Adipose tissue (tissue), 3 donors: ENCODE data around the gene NMT2. TPM values are rescaled to one million over a fixed set of nuclear protein-coding genes. Genes with fewer than 3 reads are reported as not detected.
"Not testable (repeated sequence)": the region's sequence is repeated elsewhere in the genome, so short reads cannot be mapped to it uniquely, and the experiment has no call there.

ENCODE experiments used
- H3K27ac ChIP-seq: one replicate; pipeline ENCODE4 v1.5.1; 2013; ENCODE audit warnings: low read depth, low read length
- WGBS, 3 donors: extraction: QIAGEN DNeasy Blood & Tissue Kit; methylation state at CpG; one replicate each; pipeline ENCODE4 v1.1.7; 2013; 5-methylcytosine and 5-hydroxymethylcytosine counted together
- polyA plus RNA-seq, 3 donors: library from polyadenylated mRNA; stranded (reverse); fragments of 200-250 nt; gene quantifications; one replicate each; pipeline ENCODE4 v1.2.3, GENCODE V29; 2013
- donor health status: healthy with polysubstance abuse.
- donor health status: Bipolar disorder and iron deficiency.
- donor health status: healthy.

NMT2 gene
- polyA plus RNA-seq = 10 to 100 TPM in 2 of 3 donors, 1 to 10 TPM in 1; 5.3 to 32.5 (median 18.3) TPM

DNA sequence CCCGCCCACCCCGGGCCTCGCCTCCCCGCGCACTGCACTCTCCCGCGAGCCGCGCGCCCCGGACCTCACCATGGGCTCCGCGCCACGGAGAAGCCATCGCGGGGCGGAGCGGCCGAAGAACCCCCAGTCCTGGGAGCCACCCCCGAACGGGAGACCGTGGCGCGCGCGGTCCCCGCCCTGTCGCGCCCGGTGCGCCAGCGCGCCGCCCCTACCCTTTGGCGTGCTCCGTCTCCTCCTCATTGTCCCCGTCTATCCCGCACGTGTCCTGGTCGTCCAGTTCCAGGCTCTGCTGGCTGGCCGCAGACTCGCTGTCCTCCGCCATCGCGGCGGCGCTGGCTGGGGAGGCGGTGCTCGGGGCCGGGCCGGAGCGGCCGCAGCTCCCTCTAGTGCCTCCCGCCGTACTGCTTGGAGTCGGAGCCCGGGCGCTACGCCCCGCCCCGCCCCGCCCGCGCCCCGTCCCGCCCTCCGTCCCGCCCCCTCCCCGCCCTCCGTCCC lies at the start of gene NMT2:
TSS of gene NMT2 (minus strand) at position 403 of the 495 bp plus-strand sequence. CDS start at position 322, 81 bp downstream.
- 0 to 1% (median 0%) methylated on average over 26 to 67 of the region's 70 CpGs for WGBS, 3 donors
- H3K27ac ChIP-seq = no peak within 1 kb of the TSS

DNA sequence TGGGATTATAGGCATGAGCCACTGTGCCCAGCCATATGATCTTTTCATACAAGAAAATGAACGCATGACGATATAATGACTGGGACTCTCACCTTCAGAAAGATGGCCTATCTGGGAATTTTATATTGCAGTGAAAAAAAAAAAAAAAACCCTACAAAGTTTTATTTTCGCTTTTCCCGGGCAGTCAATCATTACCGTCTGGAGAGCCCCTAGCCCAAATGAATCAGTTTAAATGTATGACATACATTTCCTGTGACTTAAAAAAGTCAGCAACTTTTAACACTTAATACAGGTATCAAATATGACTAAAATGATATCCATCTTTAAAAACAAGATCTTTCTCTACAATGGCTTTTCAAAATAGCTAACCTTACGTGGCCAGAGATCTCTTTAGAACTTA lies 48.2 kb upstream of the NMT2 start:
- no peak overlapping the region for H3K27ac ChIP-seq
- WGBS, 3 donors = 87 to 95% (median 95%) methylated on average over 6 of the region's 6 CpGs

DNA sequence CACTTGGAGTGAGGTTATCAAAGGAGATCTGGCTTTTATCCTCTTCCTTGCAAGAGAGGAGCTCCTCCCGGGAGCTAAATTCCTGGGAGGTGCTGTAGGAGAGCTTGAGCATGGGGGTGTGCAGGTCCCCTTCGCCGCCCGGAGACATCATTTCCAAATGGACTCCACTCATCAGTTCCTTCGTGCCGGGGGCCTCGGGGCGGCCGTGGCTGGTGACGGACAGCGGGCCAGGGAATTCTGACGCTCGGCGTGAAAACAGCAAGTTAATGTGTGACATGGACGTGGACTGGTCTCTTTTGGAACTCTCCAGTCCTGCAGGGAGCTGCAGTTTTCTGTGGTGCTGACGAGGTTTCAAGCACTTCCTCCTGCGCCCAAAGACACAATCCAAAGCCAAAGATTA lies 45.7 kb upstream of the NMT2 start:
- no peak overlapping the region for H3K27ac ChIP-seq
- WGBS, 3 donors = 90 to 94% (median 94%) methylated on average over 17 of the region's 17 CpGs

DNA sequence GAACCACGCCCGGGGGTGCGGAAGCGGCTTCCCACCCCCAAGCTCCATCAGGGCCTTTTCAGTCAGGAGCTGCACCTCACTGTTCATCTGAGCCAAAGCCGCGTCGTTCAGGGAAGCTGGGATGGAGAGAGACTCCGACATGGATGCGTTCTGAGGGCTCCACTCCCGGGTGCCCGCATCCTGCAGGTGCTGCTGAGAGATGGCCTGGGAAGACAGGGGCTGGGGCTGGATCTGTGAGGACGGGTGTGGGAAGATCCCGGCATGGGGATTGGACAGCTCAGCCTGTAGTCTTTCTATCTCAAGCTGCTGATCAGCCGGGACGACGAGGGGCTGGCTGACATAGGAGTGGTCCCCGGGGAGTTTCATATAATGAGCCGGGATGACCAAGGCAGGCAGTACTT lies 45.0 kb upstream of the NMT2 start:
- no peak overlapping the region for H3K27ac ChIP-seq
- WGBS, 3 donors = 93 to 95% (median 93%) methylated on average over 18 of the region's 18 CpGs

DNA sequence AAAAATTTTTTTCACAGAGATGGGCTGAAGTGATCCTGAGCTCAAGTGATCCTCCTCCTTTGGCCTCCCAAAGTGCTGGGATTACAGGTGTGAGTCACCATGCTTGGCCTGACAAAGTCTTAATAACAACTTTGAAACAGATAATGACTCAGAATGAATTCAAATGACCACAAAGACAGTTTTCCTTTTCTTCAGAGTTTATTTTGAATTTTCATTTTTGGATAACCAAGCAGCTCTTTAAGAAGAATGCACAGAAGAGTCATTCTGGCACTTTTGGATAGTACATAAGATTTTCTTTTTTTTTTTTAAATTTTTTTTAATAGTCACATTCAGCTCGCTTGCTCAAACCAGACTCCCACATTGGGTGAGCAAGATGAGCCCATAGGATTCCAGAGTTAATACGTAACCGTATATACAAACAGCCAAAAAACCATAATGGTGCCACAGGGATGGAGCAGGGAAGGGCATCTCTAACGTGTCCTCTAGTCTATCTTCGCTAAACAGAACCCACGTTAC lies 43.0 kb upstream of the NMT2 start:
- H3K27ac ChIP-seq = no peak overlapping the region
- 73 to 84% (median 81%) methylated on average over 6 of the region's 6 CpGs for WGBS, 3 donors

DNA sequence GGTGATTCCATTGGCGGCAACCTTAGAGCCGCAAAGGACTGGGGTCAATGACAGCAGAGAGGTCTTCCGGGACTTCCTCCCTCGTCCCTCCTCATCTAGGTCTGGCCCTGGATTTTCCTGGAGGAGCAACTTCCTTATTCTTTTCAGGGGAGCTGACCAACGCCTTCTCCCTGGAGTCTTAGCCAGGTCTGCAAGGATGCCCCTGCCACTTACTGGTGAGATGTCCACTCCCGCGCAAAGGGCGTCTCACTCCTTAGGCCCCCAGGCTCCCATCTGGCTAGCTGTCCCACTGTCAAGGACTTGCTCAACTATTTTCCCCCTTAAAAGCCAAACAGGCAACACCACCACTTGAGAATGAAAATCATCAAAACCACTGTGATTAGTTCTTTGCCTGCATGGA lies 42.0 kb upstream of the NMT2 start:
- H3K27ac ChIP-seq = no peak overlapping the region
- WGBS, 3 donors = 82 to 89% (median 87%) methylated on average over 8 of the region's 8 CpGs

DNA sequence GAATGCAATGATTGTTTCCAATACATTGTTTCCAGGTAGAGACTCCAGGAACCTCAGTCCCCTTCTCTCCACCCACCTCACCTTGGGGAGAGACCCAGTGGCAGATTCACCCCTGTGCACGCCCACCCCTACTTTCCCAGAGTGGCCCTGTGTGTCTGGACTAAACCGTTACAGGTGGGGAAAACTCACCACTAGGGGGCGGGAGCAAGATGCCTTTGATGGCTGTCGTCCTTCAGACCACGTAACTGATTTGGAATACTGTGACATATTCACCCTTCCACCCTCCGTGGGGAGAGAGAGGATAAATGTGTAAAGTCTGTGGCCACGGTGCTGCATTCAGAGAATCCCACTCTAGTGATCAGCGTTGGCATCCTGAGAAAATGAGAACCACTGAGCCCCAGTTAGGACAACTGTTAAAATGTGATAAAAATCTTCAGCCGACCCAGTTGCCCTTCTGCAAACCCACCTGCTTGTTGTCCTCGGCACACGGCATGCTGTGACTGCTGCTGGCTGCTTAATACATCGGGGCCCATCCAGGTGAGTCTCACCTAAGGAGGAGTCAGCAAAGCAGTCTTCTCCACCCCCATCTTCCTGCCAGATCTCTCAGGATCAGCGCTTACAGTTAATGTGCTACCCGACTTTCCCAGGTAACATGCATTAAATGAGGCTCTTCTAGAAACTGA lies 41.5 kb upstream of the NMT2 start:
- 18 to 28% (median 27%) methylated on average over 14 of the region's 14 CpGs for WGBS, 3 donors
- H3K27ac ChIP-seq = no peak overlapping the region

DNA sequence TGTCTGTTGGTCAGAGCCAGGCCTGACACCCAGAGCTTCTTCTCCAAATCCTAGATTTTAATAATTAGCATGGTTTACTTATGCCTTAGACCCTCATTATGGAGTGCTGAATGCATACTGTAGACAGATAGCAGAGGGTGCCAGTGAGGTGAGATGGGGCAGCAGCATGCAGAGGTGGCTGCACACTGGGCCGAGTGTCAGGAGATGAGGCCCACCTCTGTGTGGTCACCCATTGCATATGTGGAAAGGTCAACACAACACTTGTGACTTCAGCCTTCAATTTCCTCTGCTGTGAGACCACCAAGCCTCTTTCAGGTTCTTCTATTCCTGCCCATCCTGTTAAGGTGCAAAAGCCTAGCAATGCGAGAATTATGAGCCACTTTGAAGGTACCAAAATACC lies 39.7 kb upstream of the NMT2 start:
- H3K27ac ChIP-seq = no peak overlapping the region
- WGBS, 3 donors = 90 to 96% (median 91%) methylated on average over 2 of the region's 2 CpGs

DNA sequence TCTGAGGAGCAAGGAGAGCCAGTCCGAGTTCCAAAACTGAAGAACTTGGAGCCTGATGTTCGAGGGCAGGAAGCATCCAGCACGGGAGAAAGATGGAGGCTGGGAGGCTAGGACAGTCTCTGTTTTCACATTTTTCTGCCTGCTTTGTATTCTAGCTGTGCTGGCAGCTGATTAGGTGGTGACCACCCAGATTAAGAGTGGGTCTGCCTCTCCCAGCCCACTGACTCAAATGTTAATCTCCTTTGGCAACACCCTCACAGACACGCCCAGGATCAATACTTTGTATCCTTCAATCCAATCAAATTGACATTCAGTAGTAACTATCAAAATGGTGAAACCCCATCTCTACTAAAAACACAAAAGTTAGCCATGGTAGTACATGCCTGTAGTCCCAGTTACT lies 38.9 kb upstream of the NMT2 start:
- H3K27ac ChIP-seq = not testable (repeated sequence)
- 95 to 98% (median 97%) methylated on average over 4 of the region's 4 CpGs for WGBS, 3 donors

DNA sequence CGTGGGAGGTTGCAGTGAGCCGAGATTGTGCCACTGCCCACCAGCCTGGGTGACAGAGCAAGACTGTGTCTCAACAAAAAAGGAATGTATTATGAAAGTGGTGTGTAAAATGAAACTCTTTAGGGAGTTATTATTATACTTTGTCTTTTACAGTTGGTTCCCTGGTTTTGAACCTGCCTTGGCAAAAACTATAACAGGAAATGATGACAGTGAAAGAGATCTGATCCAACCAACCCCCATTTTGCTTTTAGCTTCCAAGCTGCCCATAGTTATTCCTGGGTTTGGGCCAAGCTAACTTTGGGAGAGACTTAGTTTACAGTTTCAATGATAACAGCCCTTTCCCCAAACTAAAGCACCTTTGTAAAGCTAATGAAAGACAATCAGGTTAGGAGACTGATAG lies 34.1 kb upstream of the NMT2 start:
- H3K27ac ChIP-seq = no peak overlapping the region
- 88 to 98% (median 90%) methylated on average over 2 of the region's 2 CpGs for WGBS, 3 donors

DNA sequence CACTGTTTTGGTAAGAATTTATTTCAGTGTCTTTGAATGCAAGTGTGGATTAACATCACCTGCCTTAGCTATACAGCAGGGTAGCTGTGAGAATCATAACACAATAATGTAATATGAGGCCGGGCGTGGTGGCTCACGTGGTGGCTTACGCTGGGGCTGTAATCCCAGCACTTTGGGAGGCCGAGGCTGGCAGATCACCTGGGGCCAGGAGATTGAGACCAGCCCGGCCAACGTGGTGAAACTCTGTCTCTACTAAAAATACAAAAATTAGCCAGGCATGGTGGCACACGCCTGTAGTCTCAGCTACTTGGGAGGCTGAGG lies 33.8 kb upstream of the NMT2 start:
- 93 to 95% (median 94%) methylated on average over 8 of the region's 8 CpGs for WGBS, 3 donors
- H3K27ac ChIP-seq = not testable (repeated sequence)

DNA sequence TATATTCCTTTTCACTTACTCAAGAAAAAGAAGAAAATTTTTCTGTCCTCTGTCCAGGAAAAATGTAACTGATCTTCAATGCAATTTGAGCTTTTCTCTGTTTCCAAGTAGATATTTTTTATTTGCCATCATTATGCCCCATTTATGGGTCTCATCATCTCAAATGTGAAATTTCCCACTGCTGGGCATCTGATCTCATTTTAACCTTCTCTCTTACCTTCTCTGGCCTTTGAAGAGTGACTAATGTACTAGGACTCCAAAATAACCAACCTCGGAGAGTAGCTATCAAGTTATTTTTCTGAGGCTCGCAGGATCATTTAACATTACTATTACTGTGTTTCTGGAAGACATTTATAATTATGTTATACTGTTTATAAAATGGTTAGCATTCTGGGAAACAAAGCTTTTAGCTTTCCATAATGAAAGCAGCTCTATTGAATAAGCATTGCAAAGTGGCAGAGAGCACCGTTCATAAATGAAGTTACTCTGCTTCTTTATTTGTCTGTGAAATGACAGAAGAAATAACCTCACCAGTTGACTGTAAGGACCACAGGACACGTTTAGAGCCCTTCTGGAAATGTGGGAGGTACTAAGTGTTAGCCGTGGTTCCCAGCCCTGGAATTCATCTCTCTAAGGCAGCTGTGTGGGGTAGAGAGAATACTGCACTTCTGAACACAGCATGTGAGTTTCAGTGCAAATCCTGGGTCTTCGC lies 33.3 kb upstream of the NMT2 start:
- 71 to 77% (median 75%) methylated on average over 6 of the region's 6 CpGs for WGBS, 3 donors
- H3K27ac ChIP-seq = no peak overlapping the region

DNA sequence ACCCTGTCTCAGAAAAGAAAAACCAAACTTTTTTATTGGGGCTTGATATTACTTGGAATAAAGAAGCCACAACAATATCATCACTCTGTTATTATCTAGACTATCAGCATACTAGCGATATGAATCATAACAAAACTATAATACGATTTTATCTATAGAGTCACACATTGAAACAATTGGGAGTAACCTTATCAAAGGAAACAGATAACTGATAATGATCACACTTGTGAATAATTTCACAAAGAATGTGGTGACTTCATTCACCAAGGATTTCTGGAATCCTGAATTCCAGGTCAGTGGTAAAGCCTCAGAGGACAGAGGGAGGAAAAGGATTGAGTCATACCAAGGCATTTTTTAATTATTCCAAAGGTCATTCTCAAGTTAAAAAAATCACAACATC lies 32.1 kb upstream of the NMT2 start:
- 15 to 46% (median 28%) methylated on average over 2 of the region's 2 CpGs for WGBS, 3 donors
- H3K27ac ChIP-seq = no peak overlapping the region

DNA sequence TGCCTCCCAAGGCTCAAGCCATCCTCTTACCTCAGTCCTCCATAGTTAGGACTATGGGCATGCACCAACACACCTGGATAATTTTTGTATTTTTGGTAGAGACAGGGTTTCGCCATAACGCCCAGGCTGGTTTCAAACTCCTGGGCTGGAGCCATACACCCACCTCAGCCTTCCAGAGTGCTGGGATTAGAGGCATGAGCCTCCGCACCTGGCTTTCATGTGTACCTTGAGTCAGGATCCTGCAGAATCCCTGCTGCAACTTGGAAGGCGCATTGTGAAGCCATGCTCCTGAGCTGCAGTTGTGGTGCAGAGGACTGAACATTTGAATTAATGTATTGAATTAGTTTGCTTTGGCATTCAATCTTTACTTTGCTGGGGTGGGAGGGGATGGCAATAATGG lies 29.4 kb upstream of the NMT2 start:
- 95 to 96% (median 96%) methylated on average over 4 of the region's 4 CpGs for whole genome bisulfite sequencing, 3 donors
- H3K27ac ChIP-seq = no peak overlapping the region

DNA sequence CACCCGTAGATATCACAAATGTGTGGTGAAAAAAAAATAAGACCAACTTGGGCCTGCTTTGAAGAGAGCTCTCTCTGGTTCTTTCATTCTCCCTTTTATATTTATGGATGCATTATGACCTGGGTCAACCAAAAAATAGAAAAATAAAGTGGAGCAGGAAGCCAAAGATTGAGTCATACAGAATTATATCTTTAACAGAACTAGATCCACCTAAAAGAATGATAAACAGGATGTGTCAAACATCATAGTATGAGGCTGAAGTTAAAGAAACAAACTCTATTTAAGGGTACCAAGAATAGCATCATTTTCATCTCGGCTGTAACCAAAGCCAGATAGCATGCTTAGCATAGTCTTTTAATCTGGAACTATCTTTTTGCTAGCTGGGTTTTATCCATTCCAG lies 28.8 kb upstream of the NMT2 start:
- 40 to 70% (median 44%) methylated on average over 2 of the region's 2 CpGs for WGBS, 3 donors

DNA sequence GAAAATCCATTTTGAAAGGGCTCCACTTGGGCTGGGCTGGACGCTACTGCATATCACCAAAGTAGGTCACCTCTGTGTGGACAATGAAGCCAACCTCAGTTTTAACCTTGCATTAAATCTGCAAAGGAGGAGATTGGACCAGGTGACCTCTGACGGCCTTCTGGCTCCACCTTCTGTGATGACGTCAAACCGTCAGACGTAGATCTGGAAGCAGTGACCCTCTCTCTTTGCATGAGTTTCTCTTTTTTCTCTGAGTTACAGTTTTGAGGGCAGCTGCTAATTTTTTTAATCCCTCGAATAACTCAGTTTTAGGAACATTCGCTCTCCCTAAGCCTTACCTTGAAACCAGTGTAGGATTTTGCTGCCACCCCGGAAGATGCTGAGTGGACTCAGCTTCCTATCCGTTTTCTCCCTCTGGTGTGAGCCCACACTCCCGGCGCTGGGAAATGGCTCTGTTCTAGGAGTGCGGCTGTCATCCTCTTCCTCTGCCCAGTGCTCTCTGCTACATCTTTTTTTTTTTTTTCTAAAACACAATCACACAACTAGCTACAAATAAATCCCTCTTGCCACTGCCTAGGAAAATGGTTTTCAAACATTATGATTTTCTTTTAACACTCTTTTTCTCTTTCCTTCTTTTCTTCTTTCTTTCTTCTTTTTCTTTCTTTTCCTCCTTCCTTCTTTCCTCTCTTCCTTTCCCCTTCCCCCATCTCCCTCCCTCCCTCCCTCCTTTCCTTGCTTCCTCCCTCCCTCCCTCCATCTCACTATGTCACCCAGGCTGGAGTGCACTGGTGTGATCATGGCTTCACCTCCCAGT lies 27.7 kb upstream of the NMT2 start:
- 48 to 74% (median 58%) methylated on average over 12 of the region's 12 CpGs for WGBS, 3 donors
- no peak overlapping the region for H3K27ac ChIP-seq

More for the DNA sequence above, 28.8 kb upstream of the NMT2 start:
- no peak overlapping the region for H3K27ac ChIP-seq

DNA sequence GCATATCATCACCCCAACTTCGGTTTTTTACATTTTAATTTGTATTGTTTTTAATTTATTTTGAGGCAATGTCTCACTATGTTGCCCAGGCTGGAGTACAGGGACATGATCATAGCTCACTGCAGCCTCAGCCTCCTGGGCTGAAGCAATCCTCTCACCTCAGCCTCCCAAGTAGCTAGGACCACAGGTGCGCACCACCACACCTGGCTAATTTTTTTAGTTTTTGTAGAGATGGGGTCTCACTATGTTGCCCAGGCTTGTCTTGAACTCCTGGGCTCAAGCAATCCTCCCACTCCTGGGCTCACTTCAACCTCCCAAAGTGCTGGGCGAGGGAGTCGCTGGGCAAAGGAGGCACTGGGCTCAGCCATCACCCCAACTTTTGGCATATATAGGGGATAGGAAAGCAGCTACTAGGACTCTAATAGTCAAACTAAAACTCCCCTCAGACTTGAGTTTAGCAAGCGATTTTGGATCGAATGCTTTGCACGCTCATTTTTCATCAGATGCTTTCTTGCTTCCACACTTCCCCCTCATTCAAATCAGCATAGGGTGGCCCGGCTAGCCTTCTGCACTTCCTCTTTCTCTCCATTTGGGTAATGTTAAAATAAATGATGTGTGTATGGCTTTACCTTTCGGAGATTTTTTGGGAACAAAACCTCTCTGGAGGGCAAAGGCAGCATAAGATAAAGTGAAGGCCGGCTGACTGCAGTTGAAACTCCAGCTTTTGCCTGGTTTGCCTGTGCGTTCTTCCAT lies 20.8 kb upstream of the NMT2 start:
- 70 to 86% (median 82%) methylated on average over 11 of the region's 11 CpGs for whole genome bisulfite sequencing, 3 donors
- H3K27ac ChIP-seq = no peak overlapping the region

DNA sequence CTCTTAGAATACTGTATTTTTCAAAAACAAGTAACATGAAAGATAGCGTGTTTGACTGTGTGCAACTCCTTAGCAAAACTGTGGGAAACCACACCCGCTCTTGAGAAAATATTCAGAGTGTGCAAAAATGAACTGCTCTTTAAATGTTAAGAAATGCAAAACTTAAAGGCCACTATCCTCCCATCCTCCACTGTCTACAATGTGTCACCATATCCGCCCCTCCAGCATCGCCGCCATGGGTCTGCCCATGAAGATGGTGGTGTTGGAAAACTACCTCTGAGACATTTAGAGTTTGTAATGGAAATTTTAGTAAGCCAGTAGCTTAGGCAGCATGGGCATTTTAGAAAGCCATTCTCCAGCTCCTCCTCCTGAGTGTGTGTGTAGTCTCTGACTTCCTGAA lies 20.1 kb upstream of the NMT2 start:
- H3K27ac ChIP-seq = no peak overlapping the region
- WGBS, 3 donors = 84 to 92% (median 92%) methylated on average over 5 of the region's 5 CpGs
